Peyer's patch (tissue), 4 donors: ENCODE measurements around the gene SGTA.

Experiments used
- POLR2A ChIP-seq, 2 donors: fragments of 450-650 bp; IDR thresholded peaks; one replicate each; pipeline ENCODE4 v1.5.1; 2017; ENCODE audit warnings: antibody characterized with exemption in 2 of 2, mild to moderate bottlenecking in 2 of 2, moderate library complexity in 2 of 2
- TF ChIP-seq, protein P1 (sequence below), 6 experiments: fragments of 450-650 bp in 4 of 6; fragments of 200-600 bp in 2 of 6; sonication (generic) in 1 of 6; IDR thresholded peaks; one replicate each; pipeline ENCODE4 v1.5.1; 2017 to 2019; ENCODE audit warnings: antibody characterized with exemption in 6 of 6, mild to moderate bottlenecking in 3 of 6, moderate library complexity in 1 of 6

DNA sequence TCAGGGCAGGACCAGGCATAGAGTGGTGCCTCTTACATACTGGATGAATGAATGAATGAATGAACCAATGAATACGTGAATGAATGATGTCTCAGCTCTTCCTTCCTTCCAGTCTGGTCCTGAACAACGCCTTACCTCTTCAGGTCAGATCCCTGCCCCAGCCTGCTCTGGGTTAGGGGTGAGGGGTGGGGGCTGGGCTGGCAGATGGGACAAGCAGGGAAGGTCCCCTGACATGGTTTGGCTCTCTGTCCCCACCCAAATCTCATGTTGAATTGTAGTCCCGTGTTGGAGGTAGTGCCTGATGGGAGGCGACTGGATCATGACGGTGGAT lies 71.2 kb downstream of the SGTA start:
- TF ChIP-seq, protein P1, sequence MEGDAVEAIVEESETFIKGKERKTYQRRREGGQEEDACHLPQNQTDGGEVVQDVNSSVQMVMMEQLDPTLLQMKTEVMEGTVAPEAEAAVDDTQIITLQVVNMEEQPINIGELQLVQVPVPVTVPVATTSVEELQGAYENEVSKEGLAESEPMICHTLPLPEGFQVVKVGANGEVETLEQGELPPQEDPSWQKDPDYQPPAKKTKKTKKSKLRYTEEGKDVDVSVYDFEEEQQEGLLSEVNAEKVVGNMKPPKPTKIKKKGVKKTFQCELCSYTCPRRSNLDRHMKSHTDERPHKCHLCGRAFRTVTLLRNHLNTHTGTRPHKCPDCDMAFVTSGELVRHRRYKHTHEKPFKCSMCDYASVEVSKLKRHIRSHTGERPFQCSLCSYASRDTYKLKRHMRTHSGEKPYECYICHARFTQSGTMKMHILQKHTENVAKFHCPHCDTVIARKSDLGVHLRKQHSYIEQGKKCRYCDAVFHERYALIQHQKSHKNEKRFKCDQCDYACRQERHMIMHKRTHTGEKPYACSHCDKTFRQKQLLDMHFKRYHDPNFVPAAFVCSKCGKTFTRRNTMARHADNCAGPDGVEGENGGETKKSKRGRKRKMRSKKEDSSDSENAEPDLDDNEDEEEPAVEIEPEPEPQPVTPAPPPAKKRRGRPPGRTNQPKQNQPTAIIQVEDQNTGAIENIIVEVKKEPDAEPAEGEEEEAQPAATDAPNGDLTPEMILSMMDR (IDR thresholded peaks at IDR 0.05), result no peak
- TF ChIP-seq POLR2A (IDR thresholded peaks at IDR 0.05), result no peak
